Left lobe of liver (tissue), 2 donors: ENCODE measurements around the gene PITX1. TPM values are rescaled to one million over a fixed set of nuclear protein-coding genes. Genes with fewer than 3 reads are reported as not detected.

Experiments
- ATAC-seq: fragments of 200-7000 bp; cut with Tn5 transposase; one replicate; pipeline ENCODE4 v1.9.1; 2020; ENCODE audit warnings: mild to moderate bottlenecking, moderate library complexity
- DNase-seq: peaks from one replicate; pipeline ENCODE4 v3.0.0-alpha.2; 2020; ENCODE audit warnings: low spot score
- total RNA-seq: library from RNA; stranded (reverse); gene quantifications from one replicate; pipeline ENCODE4 v1.2.1, GENCODE V29; 2021
- donor health status: DM: no; HTN: no; CAD: no; lungs with moderate emphysema.
- donor health status: DM: no; HTN: yes; CAD: no.

PITX1 gene
- total RNA-seq, 1 donor from 2014 or later, result 0.40 TPM

GRCh38 chr5:135042595-135042994 is 8.6 kb upstream of the PITX1 start:
- no peak for DNase-seq
- ATAC-seq, result no peak

- ATAC-seq (no peak), DNase-seq (no peak)
Observed at GRCh38 chr5:135041726-135042125, 7.7 kb upstream of the PITX1 start.

- DNase-seq, result no peak
- ATAC-seq, result no peak
Observed at GRCh38 chr5:135041145-135041587, 7.1 kb upstream of the PITX1 start.

GRCh38 chr5:135040333-135041144 is 6.5 kb upstream of the PITX1 start:
- no peak for ATAC-seq
- no peak for DNase-seq

- no peak for DNase-seq
- ATAC-seq, result no peak
Observed at GRCh38 chr5:135040034-135040332, 6.0 kb upstream of the PITX1 start.

- ATAC-seq (peak; percentile 38), DNase-seq (no peak)
Observed at GRCh38 chr5:135039271-135040033, 5.4 kb upstream of the PITX1 start.

GRCh38 chr5:135038813-135039270 is 4.8 kb upstream of the PITX1 start:
- no peak for ATAC-seq

GRCh38 chr5:135038205-135038812 is 4.3 kb upstream of the PITX1 start:
- DNase-seq (no peak), ATAC-seq (no peak)

More at GRCh38 chr5:135038813-135039270, 4.8 kb upstream of the PITX1 start:
- DNase-seq, result no peak

GRCh38 chr5:135037519-135038204 is 3.6 kb upstream of the PITX1 start:
- no peak for ATAC-seq
- DNase-seq, result no peak

GRCh38 chr5:135036405-135036804 is 2.4 kb upstream of the PITX1 start:
- DNase-seq (no peak), ATAC-seq (no peak)

- DNase-seq, result no peak
- no peak for ATAC-seq
Observed at GRCh38 chr5:135035678-135036030, 1.6 kb upstream of the PITX1 start.

- DNase-seq (no peak), ATAC-seq (no peak)
Observed at GRCh38 chr5:135034963-135035677, 1.1 kb upstream of the PITX1 start.

- DNase-seq (no peak), ATAC-seq (no peak)
Observed at GRCh38 chr5:135034236-135034962, 371 bp upstream of the PITX1 start.

- DNase-seq (no peak), ATAC-seq (peak; percentile 39)
Observed at GRCh38 chr5:135032999-135033861, 798 bp downstream of the PITX1 start.

- DNase-seq (no peak), ATAC-seq (no peak)
Observed at GRCh38 chr5:135032695-135032998, 1.4 kb downstream of the PITX1 start.

- no peak for DNase-seq
Observed at GRCh38 chr5:135031813-135032694, 2.0 kb downstream of the PITX1 start.

GRCh38 chr5:135030956-135031812 is 2.8 kb downstream of the PITX1 start:
- peak; percentile 31 for ATAC-seq

More at GRCh38 chr5:135031813-135032694, 2.0 kb downstream of the PITX1 start:
- ATAC-seq, result no peak

More at GRCh38 chr5:135030956-135031812, 2.8 kb downstream of the PITX1 start:
- no peak for DNase-seq
